SU-DHL-6 (cell line): ENCODE data around the gene YIF1A.
A peak's percentile ranks its signal among the peaks of the same experiment; 100 is the strongest.

Experiments
- H2AFZ ChIP-seq: fragments of 200-600 bp; sonication (generic); 2 replicates; pipeline ENCODE4 v1.6.1; 2014; ENCODE audit warnings: low read depth, mild to moderate bottlenecking, moderate library complexity, mixed read lengths, antibody characterized with exemption, low read length; ENCODE audit not compliant: severe bottlenecking
- H3F3A ChIP-seq: fragments of 200-600 bp; shearing (Covaris generic); 2 replicates; pipeline ENCODE4 v1.6.0; 2016; ENCODE audit warnings: antibody characterized with exemption, mild to moderate bottlenecking; ENCODE audit not compliant: insufficient read depth
- H3K27ac ChIP-seq: fragments of 200-600 bp; sonication (generic); 2 replicates; pipeline ENCODE4 v1.5.1; 2016; ENCODE audit warnings: low read depth, mild to moderate bottlenecking, low read length, moderate library complexity, mixed read lengths
- H3K27me3 ChIP-seq: fragments of 200-600 bp; sonication (generic), shearing (Covaris generic); 2 replicates; pipeline ENCODE4 v1.6.0; 2014; ENCODE audit warnings: mild to moderate bottlenecking, low read length
- H3K36me3 ChIP-seq: fragments of 200-600 bp; sonication (generic); 2 replicates; pipeline ENCODE4 v1.6.1; 2014; ENCODE audit warnings: mild to moderate bottlenecking, low read length, mixed read lengths
- H3K4me2 ChIP-seq: fragments of 300-600, 200-600 bp; shearing (Covaris generic), sonication (generic); 2 replicates; pipeline ENCODE4 v1.6.0; 2014; ENCODE audit warnings: low read length, low read depth, mild to moderate bottlenecking; ENCODE audit not compliant: poor library complexity, severe bottlenecking
- H3K4me3 ChIP-seq: fragments of 200-600 bp; sonication (generic); 2 replicates; pipeline ENCODE4 v1.5.1; 2014; ENCODE audit warnings: antibody characterized with exemption, low read length, mild to moderate bottlenecking, mixed read lengths; ENCODE audit not compliant: insufficient read depth, poor library complexity, severe bottlenecking
- H3K79me2 ChIP-seq: fragments of 200-600 bp; sonication (generic); 2 replicates; pipeline ENCODE4 v1.6.1; 2014; ENCODE audit warnings: mild to moderate bottlenecking, low read length, moderate library complexity; ENCODE audit not compliant: insufficient read depth
- H3K9ac ChIP-seq: fragments of 200-600 bp; sonication (generic); 2 replicates; pipeline ENCODE4 v1.7.0; 2014; ENCODE audit warnings: mild to moderate bottlenecking, low read length
- H3K9me2 ChIP-seq: fragments of 200-600 bp; sonication (generic); replicated peaks from 2 replicates; pipeline ENCODE4 v1.6.1; 2014; ENCODE audit warnings: low read length; ENCODE audit not compliant: insufficient read depth
- H3K9me3 ChIP-seq: fragments of 200-600 bp; sonication (generic); 2 replicates; pipeline ENCODE4 v1.6.1; 2014; ENCODE audit warnings: low read length, mixed read lengths; ENCODE audit not compliant: insufficient read depth
- H4K20me1 ChIP-seq: fragments of 200-600 bp; sonication (generic); 2 replicates; pipeline ENCODE4 v1.6.1; 2014; ENCODE audit warnings: low read depth, mild to moderate bottlenecking, antibody characterized with exemption, low read length, moderate library complexity, mixed read lengths
- EZH2phosphoT487 ChIP-seq: fragments of 200-600 bp; sonication (generic), shearing (Covaris generic); conservative IDR thresholded peaks from 2 replicates; pipeline ENCODE4 v1.6.1; 2018; ENCODE audit warnings: mild to moderate bottlenecking, antibody characterized with exemption, low read length, moderate library complexity, mixed read lengths
- TF ChIP-seq, protein P1 (sequence below): fragments of 200-600 bp; sonication (generic); IDR thresholded peaks from one replicate; pipeline ENCODE4 v1.5.1; 2017; ENCODE audit warnings: antibody characterized with exemption, mild to moderate bottlenecking, low read length, moderate library complexity; ENCODE audit not compliant: insufficient read depth, poor library complexity, severe bottlenecking

YIF1A gene

DNA sequence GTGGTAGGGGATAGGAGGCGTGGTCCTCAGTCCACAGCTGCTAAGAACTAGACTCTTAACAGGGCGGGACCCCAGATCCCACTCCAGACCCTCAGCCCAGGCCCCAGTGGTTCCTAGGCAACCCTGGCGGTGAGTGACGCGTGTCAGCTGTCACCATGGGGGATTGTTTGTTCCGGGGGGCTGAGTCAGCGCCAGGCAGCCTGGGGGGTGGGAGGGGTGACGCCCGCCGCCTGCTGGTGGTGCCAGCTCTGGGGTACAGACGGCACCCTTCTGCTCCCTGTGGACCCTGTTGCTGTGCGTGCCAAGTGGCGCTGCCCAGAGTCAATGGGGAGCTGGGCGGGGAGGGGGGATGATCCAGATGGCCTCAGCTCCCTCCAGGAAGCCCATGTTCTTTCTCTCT lies 8.5 kb downstream of the YIF1A start:
- Histone ChIP-seq H3K27ac (no peak overlapping the region), H3K36me3 (no peaks in the 10 kb centered on the region), H3K27me3 (no peaks in the 10 kb centered on the region), H2AFZ (no peak overlapping the region), H3K9me2 (no peaks in the 10 kb centered on the region), H3F3A (peaks cover 5% of the 10 kb centered on the region; the same call in 1 of the 2 replicates), H4K20me1 (no peaks in the 10 kb centered on the region; the same call in 1 of the 2 replicates), H3K9me3 (no peaks in the 10 kb centered on the region), H3K4me2 (no peak overlapping the region), H3K79me2 (no peaks in the 10 kb centered on the region), H3K9ac (no peak overlapping the region), H3K4me3 (no peak overlapping the region)
- TF ChIP-seq, protein P1, sequence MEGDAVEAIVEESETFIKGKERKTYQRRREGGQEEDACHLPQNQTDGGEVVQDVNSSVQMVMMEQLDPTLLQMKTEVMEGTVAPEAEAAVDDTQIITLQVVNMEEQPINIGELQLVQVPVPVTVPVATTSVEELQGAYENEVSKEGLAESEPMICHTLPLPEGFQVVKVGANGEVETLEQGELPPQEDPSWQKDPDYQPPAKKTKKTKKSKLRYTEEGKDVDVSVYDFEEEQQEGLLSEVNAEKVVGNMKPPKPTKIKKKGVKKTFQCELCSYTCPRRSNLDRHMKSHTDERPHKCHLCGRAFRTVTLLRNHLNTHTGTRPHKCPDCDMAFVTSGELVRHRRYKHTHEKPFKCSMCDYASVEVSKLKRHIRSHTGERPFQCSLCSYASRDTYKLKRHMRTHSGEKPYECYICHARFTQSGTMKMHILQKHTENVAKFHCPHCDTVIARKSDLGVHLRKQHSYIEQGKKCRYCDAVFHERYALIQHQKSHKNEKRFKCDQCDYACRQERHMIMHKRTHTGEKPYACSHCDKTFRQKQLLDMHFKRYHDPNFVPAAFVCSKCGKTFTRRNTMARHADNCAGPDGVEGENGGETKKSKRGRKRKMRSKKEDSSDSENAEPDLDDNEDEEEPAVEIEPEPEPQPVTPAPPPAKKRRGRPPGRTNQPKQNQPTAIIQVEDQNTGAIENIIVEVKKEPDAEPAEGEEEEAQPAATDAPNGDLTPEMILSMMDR: no peak

DNA sequence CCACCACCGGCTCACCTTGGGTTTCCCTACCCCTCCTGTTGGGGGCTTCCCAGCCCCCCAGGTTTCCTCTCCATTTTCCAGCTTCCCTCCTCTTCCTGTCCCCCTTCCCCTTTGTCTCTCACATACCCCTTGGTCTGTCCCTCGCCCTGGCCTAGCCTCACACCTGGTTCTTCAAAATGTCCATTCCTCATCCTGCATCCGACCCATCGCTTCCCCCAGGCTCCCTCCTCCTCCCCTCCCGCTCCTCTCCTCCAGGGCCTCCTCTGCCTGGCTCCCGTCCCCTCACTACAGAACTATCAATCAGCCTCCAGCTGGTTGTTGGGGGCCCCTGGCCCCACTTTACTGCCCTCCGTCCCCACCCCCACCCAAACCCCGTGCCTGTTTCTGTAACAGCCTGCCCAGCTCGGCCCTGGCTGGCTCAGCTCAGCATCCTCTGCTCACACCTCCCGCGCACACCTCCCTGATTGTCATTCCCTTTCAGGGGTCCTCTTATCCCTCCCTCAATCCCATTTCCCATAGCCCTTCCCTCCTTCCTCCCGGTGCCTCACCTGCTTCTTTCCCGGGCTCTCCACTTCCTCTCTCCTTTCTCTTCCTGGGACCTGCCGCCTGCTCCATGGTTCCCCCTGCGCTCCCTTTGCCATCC lies 9.7 kb downstream of the YIF1A start:
- Histone ChIP-seq H3K9me2 (no peaks in the 10 kb centered on the region), H3K4me2 (no peak overlapping the region), H3K9me3 (no peaks in the 10 kb centered on the region), H3K27me3 (no peaks in the 10 kb centered on the region), H4K20me1 (no peaks in the 10 kb centered on the region; the same call in 1 of the 2 replicates), H3K27ac (no peak overlapping the region), H3K9ac (no peak overlapping the region), H2AFZ (no peak overlapping the region), H3K36me3 (0 out of 2 replicates have a peak, but pooled peaks cover 2% of the 10 kb centered on the region), H3K79me2 (no peaks in the 10 kb centered on the region), H3F3A (peaks cover 5% of the 10 kb centered on the region; the same call in 1 of the 2 replicates), H3K4me3 (no peak overlapping the region)
- TF ChIP-seq, protein P1: no peak
- TF ChIP-seq EZH2phosphoT487: no peak

DNA sequence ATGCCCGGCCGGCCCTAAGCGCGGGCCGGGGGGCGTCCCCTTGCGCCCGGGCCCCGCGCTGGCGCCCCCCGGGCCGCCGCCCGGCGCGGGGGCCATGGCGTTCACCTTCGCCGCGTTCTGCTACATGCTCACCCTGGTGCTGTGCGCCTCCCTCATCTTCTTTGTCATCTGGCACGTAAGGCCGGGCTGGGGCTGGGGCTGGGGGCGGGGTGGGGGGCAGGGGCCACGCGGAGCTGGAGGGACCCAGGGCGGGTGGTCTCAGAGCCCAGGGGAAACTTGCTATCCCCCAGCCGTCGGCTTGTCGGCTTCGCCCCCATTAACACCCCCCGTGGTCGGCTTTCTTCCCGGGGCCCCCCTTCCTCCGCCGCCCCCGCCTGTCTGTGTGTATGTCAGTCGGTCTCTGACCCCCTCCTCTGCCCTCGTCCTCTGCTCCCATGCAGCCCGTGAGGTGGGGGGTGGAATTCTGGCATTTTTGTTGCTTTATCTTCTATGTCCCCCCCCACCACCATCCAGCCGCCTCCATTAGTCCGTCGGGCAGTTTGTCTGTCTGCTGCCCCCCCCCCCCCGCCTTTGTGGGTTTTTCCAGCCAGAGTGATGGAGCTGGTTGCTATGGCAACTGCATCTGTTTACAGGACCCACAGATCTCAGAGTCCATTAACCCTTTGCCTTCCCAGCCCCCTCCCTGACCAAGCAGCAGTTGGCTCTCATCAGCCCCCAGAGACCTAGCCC lies 10.4 kb downstream of the YIF1A start:
- Histone ChIP-seq H3K27ac (no peak overlapping the region), H3K4me3 (no peak overlapping the region), H3K4me2 (peak overlapping the region; percentile 29), H2AFZ (no peak overlapping the region), H4K20me1 (no peaks in the 10 kb centered on the region; the same call in 1 of the 2 replicates), H3K9me2 (no peaks in the 10 kb centered on the region), H3K9me3 (no peaks in the 10 kb centered on the region), H3K36me3 (0 out of 2 replicates have a peak, but pooled peaks cover 5% of the 10 kb centered on the region), H3F3A (peaks cover 5% of the 10 kb centered on the region; the same call in 1 of the 2 replicates), H3K27me3 (no peaks in the 10 kb centered on the region), H3K79me2 (no peaks in the 10 kb centered on the region), H3K9ac (no peak overlapping the region)
- no peak for TF ChIP-seq EZH2phosphoT487
- TF ChIP-seq, protein P1: no peak
